ENCODE results near the gene ABLIM1. TPM values are rescaled to one million over a fixed set of nuclear protein-coding genes. Genes with fewer than 3 reads are reported as not detected.
A peak's percentile ranks its signal among the peaks of the same experiment; 100 is the strongest.

Gene ABLIM1
- total RNA-seq, 4 donors from 2014 or later = 56.9 to 108 (median 96.1) TPM

- Histone ChIP-seq H3K9me3 (no peaks in the 10 kb centered on the region), H3K4me1 (peaks cover 5 to 11% (median 8%) of the 10 kb centered on the region in 4 donors), H3K36me3 (no peaks in the 10 kb centered on the region), H3K4me3 (no peak overlapping the region), H3K27me3 (no peaks in the 10 kb centered on the region), H3K27ac (no peak overlapping the region)
- no peak for DNase-seq
- in situ Hi-C loops (cut with MboI; ENCODE audit: low pct_ligation_motif_present in 1 of 4, low pct_unique_long_range_greater_than_20kb in 1 of 4, low sequenced_read_pairs in 3 of 4) = no loop called here
- 80 to 83% methylated on average over 4 to 6 of the region's 6 CpGs for WGBS, 2 donors (ENCODE audit: low coverage in 1 of 2)
- TF ChIP-seq POLR2AphosphoS5 (IDR thresholded peaks at IDR 0.05) (no peak), POLR2A (IDR thresholded peaks at IDR 0.05) (no peak), CTCF (IDR thresholded peaks at IDR 0.05) (no peak), EP300 (IDR thresholded peaks at IDR 0.05; ENCODE audit: low read depth) (no peak)
- intact Hi-C loops (cut with DNase I; ENCODE audit: low total_unique reads) = no loop called here
These were observed 84.6 kb downstream of the ABLIM1 start for GRCh38 chr10:114573330-114574045.

GRCh38 chr10:114571316-114571999 lies 86.6 kb downstream of the ABLIM1 start:
- intact Hi-C loops (cut with DNase I; ENCODE audit: low total_unique reads) (no loop called here), in situ Hi-C loops (cut with MboI; ENCODE audit: low pct_ligation_motif_present in 1 of 4, low pct_unique_long_range_greater_than_20kb in 1 of 4, low sequenced_read_pairs in 3 of 4) (no loop called here)
- peaks cover 5 to 11% (median 8%) of the 10 kb centered on the region in 4 donors for H3K4me1 ChIP-seq
- DNase-seq = peak; percentile 69
- no peaks in the 10 kb centered on the region for H3K36me3 ChIP-seq
- 49 to 58% methylated on average over 7 to 12 of the region's 12 CpGs for WGBS, 2 donors (ENCODE audit: low coverage in 1 of 2)
- H3K27ac ChIP-seq = peak overlapping the region in 3 of 4 donors; percentile 6 to 36 (median 30)
- no peak overlapping the region for H3K4me3 ChIP-seq
- TF ChIP-seq POLR2A (IDR thresholded peaks at IDR 0.05) (no peak), CTCF (IDR thresholded peaks at IDR 0.05) (no peak), EP300 (IDR thresholded peaks at IDR 0.05; ENCODE audit: low read depth) (no peak), POLR2AphosphoS5 (IDR thresholded peaks at IDR 0.05) (no peak)
- H3K27me3 ChIP-seq = no peaks in the 10 kb centered on the region
- no peaks in the 10 kb centered on the region for H3K9me3 ChIP-seq

- in situ Hi-C loops (cut with MboI; ENCODE audit: low pct_ligation_motif_present in 1 of 4, low pct_unique_long_range_greater_than_20kb in 1 of 4, low sequenced_read_pairs in 3 of 4) = no loop called here
- Histone ChIP-seq H3K4me1 (peaks cover 0 to 4% (median 2%) of the 10 kb centered on the region in 4 donors), H3K9me3 (no peaks in the 10 kb centered on the region), H3K27ac (no peak overlapping the region), H3K4me3 (no peak overlapping the region), H3K27me3 (no peaks in the 10 kb centered on the region), H3K36me3 (no peaks in the 10 kb centered on the region)
- 93 to 100% methylated on average over 2 to 7 of the region's 7 CpGs for WGBS, 2 donors (ENCODE audit: low coverage in 1 of 2)
- TF ChIP-seq CTCF (IDR thresholded peaks at IDR 0.05) (no peak), POLR2A (IDR thresholded peaks at IDR 0.05) (no peak), POLR2AphosphoS5 (IDR thresholded peaks at IDR 0.05) (no peak), EP300 (IDR thresholded peaks at IDR 0.05; ENCODE audit: low read depth) (no peak)
- no peak for DNase-seq
- intact Hi-C loops (cut with DNase I; ENCODE audit: low total_unique reads) = no loop called here
These were observed 92.0 kb downstream of the ABLIM1 start for GRCh38 chr10:114566064-114566463.

GRCh38 chr10:114565066-114565465 lies 93.0 kb downstream of the ABLIM1 start:
- Histone ChIP-seq H3K27me3 (no peaks in the 10 kb centered on the region), H3K4me3 (no peak overlapping the region), H3K9me3 (no peaks in the 10 kb centered on the region), H3K36me3 (no peaks in the 10 kb centered on the region), H3K27ac (no peak overlapping the region), H3K4me1 (peaks cover 0 to 4% (median 0%) of the 10 kb centered on the region in 4 donors)
- in situ Hi-C loops (cut with MboI; ENCODE audit: low pct_ligation_motif_present in 1 of 4, low pct_unique_long_range_greater_than_20kb in 1 of 4, low sequenced_read_pairs in 3 of 4) = no loop called here
- TF ChIP-seq POLR2AphosphoS5 (IDR thresholded peaks at IDR 0.05) (no peak), EP300 (IDR thresholded peaks at IDR 0.05; ENCODE audit: low read depth) (no peak), POLR2A (IDR thresholded peaks at IDR 0.05) (no peak)
- DNase-seq = no peak
- intact Hi-C loops (cut with DNase I; ENCODE audit: low total_unique reads) = no loop called here

Measured in transverse colon (tissue), 4 donors.